ENCODE results near the gene GRIA3. TPM values are rescaled to one million over a fixed set of nuclear protein-coding genes. Genes with fewer than 3 reads are reported as not detected.
"Not testable (repeated sequence)": the region's sequence is repeated elsewhere in the genome, so short reads cannot be mapped to it uniquely, and the experiment has no call there.

Gene GRIA3
- total RNA-seq, 1 experiment from 2014 or later, result not detected

- no peak for DNase-seq
- BruUV-seq (replicated peaks), result no TSS peak
- Histone ChIP-seq H3F3A (ENCODE audit: insufficient read depth, low read depth) (no peaks in the 10 kb centered on the region), H3K9me3 (ENCODE audit: insufficient read depth, low read depth) (no peaks in the 10 kb centered on the region), H2AFZ (no peak overlapping the region), H3K27me3 (ENCODE audit: insufficient read depth, low read depth) (no peaks in the 10 kb centered on the region), H3K4me1 (replicated peaks; ENCODE audit: insufficient read depth) (no peaks in the 10 kb centered on the region), H3K9me2 (ENCODE audit: insufficient read depth) (no peaks in the 10 kb centered on the region), H3K4me3 (no peak overlapping the region), H3K79me2 (ENCODE audit: low read depth) (no peaks in the 10 kb centered on the region), H3K27ac (no peak overlapping the region), H3K36me3 (ENCODE audit: low read depth) (no peaks in the 10 kb centered on the region), H3K4me2 (no peak overlapping the region), H4K20me1 (ENCODE audit: insufficient read depth) (no peaks in the 10 kb centered on the region)
- ChIA-PET POLR2A (ENCODE audit: unreplicated experiment) (interaction anchor here (0.6 kb wide), 1 partner anchor 456 kb away, joined by 4 read pairs; no protein-coding TSS in a partner anchor), CTCF (no interaction called here)
- intact Hi-C loops (cut with micrococcal nuclease; ENCODE audit: unreplicated experiment), result no loop called here
- no peak for TF ChIP-seq EZH2 (IDR thresholded peaks at IDR 0.05; ENCODE audit: low read depth)
- TF ChIP-seq CTCF (conservative IDR thresholded peaks at IDR 0.05), result no peak
These were observed 241.8 kb downstream of the GRIA3 start for GRCh38 chrX:123425904-123426303.

- H3K79me2 ChIP-seq (ENCODE audit: low read depth), result no peaks in the 10 kb centered on the region
- no peak overlapping the region for H3K27ac ChIP-seq
- no peak for TF ChIP-seq CTCF (conservative IDR thresholded peaks at IDR 0.05)
- no peak for TF ChIP-seq EZH2 (IDR thresholded peaks at IDR 0.05; ENCODE audit: low read depth)
- CTCF ChIA-PET, result no interaction called here
- POLR2A ChIA-PET (ENCODE audit: unreplicated experiment), result no interaction called here
- no peak for DNase-seq
- H3K4me2 ChIP-seq, result no peak overlapping the region
- intact Hi-C loops (cut with micrococcal nuclease; ENCODE audit: unreplicated experiment), result no loop called here
- H3K9me2 ChIP-seq (ENCODE audit: insufficient read depth), result no peaks in the 10 kb centered on the region
- H4K20me1 ChIP-seq (ENCODE audit: insufficient read depth), result 0 out of 2 replicates have a peak, but pooled peaks cover 5% of the 10 kb centered on the region
- H3K4me1 ChIP-seq (replicated peaks; ENCODE audit: insufficient read depth), result no peaks in the 10 kb centered on the region
- no peaks in the 10 kb centered on the region; the same call in 1 of the 2 replicates for H3K9me3 ChIP-seq (ENCODE audit: insufficient read depth, low read depth)
- no peak overlapping the region for H2AFZ ChIP-seq
- no peak overlapping the region for H3K4me3 ChIP-seq
- no peaks in the 10 kb centered on the region for H3F3A ChIP-seq (ENCODE audit: insufficient read depth, low read depth)
- no TSS peak for BruUV-seq (replicated peaks)
- no peaks in the 10 kb centered on the region for H3K27me3 ChIP-seq (ENCODE audit: insufficient read depth, low read depth)
- H3K36me3 ChIP-seq (ENCODE audit: low read depth), result no peaks in the 10 kb centered on the region
These were observed 248.5 kb downstream of the GRIA3 start for GRCh38 chrX:123432361-123433150.

GRCh38 chrX:123436512-123437136 is 252.5 kb downstream of the GRIA3 start:
- Histone ChIP-seq H4K20me1 (ENCODE audit: insufficient read depth) (0 out of 2 replicates have a peak, but pooled peaks cover 5% of the 10 kb centered on the region), H3K36me3 (ENCODE audit: low read depth) (no peaks in the 10 kb centered on the region), H2AFZ (no peak overlapping the region), H3K4me1 (replicated peaks; ENCODE audit: insufficient read depth) (no peaks in the 10 kb centered on the region), H3K27ac (no peak overlapping the region), H3K27me3 (ENCODE audit: insufficient read depth, low read depth) (no peaks in the 10 kb centered on the region), H3F3A (ENCODE audit: insufficient read depth, low read depth) (no peaks in the 10 kb centered on the region), H3K79me2 (ENCODE audit: low read depth) (no peaks in the 10 kb centered on the region), H3K4me2 (no peak overlapping the region), H3K9me2 (ENCODE audit: insufficient read depth) (no peaks in the 10 kb centered on the region), H3K4me3 (no peak overlapping the region), H3K9me3 (ENCODE audit: insufficient read depth, low read depth) (no peaks in the 10 kb centered on the region; the same call in 1 of the 2 replicates)
- ChIA-PET POLR2A (ENCODE audit: unreplicated experiment) (no interaction called here), CTCF (no interaction called here)
- intact Hi-C loops (cut with micrococcal nuclease; ENCODE audit: unreplicated experiment), result no loop called here
- no TSS peak for BruUV-seq (replicated peaks)
- TF ChIP-seq EZH2 (IDR thresholded peaks at IDR 0.05; ENCODE audit: low read depth), result no peak
- no peak for TF ChIP-seq CTCF (conservative IDR thresholded peaks at IDR 0.05)
- DNase-seq, result no peak

- H3F3A ChIP-seq (ENCODE audit: insufficient read depth, low read depth); intact Hi-C loops (cut with micrococcal nuclease; ENCODE audit: unreplicated experiment); H3K4me1 ChIP-seq (replicated peaks; ENCODE audit: insufficient read depth); H3K4me2 ChIP-seq; H3K9me3 ChIP-seq (ENCODE audit: insufficient read depth, low read depth); H3K4me3 ChIP-seq; H4K20me1 ChIP-seq (ENCODE audit: insufficient read depth); H3K79me2 ChIP-seq (ENCODE audit: low read depth); H3K27ac ChIP-seq; DNase-seq; BruUV-seq (replicated peaks); POLR2A ChIA-PET (ENCODE audit: unreplicated experiment); CTCF ChIA-PET; H3K9me2 ChIP-seq (ENCODE audit: insufficient read depth); H3K27me3 ChIP-seq (ENCODE audit: insufficient read depth, low read depth); H3K36me3 ChIP-seq (ENCODE audit: low read depth); H2AFZ ChIP-seq: not testable (repeated sequence)
These were observed 255.8 kb downstream of the GRIA3 start for GRCh38 chrX:123439926-123440325.

All from PC-9 (cell line).